Measurements from ENCODE around the gene SPINT3. TPM values are rescaled to one million over a fixed set of nuclear protein-coding genes. Genes with fewer than 3 reads are reported as not detected.

Gene SPINT3
- total and polyA plus RNA-seq, 2 donors (not counting 1 experiment from before 2014, with no cell fraction given): not detected

GRCh38 chr20:45552456-45552855 is 37.0 kb upstream of the SPINT3 start:
- Histone ChIP-seq H2AFZ (ENCODE audit: low read length) (no peak overlapping the region), H3K27me3 (ENCODE audit: control insufficient read depth, insufficient read depth, low read length) (no peaks in the 10 kb centered on the region), H3K4me3 (replicated peaks in 1 of 4; ENCODE audit: control extremely low read depth in 1 of 4, insufficient read depth in 1 of 4, low read depth in 3 of 4, low read length in 4 of 4) (no peak overlapping the region), H3K4me2 (ENCODE audit: extremely low read depth, insufficient read depth, low read length) (no peak overlapping the region), H3K27ac (ENCODE audit: insufficient read depth, low read length) (no peak overlapping the region), H3K9me3 (ENCODE audit: control insufficient read depth, insufficient read depth, low read depth, low read length) (no peaks in the 10 kb centered on the region), H4K20me1 (ENCODE audit: control insufficient read depth, extremely low read depth, insufficient read depth, low read length) (no peaks in the 10 kb centered on the region), H3K36me3 (ENCODE audit: control insufficient read depth, insufficient read depth, low read length) (no peaks in the 10 kb centered on the region), H3K9ac (ENCODE audit: insufficient read depth, low read length) (no peak overlapping the region), H3K79me2 (ENCODE audit: control insufficient read depth, insufficient read depth, low read length) (no peaks in the 10 kb centered on the region), H3K4me1 (ENCODE audit: control insufficient read depth, extremely low read depth, insufficient read depth, low read length) (no peaks in the 10 kb centered on the region)
- TF ChIP-seq CTCF (conservative IDR thresholded peaks at IDR 0.05 in 1 of 2, IDR thresholded peaks at IDR 0.05 in 1 of 2; ENCODE audit: low read depth in 1 of 2, low read length in 2 of 2) (no peak), EZH2 (IDR thresholded peaks at IDR 0.05; ENCODE audit: low read length, missing control alignments) (no peak)
- no peak for DNase-seq (ENCODE audit: low read depth in 2 of 2)

GRCh38 chr20:45550765-45551164 is 35.3 kb upstream of the SPINT3 start:
- TF ChIP-seq EZH2 (IDR thresholded peaks at IDR 0.05; ENCODE audit: low read length, missing control alignments): no peak
- no peak for TF ChIP-seq CTCF (conservative IDR thresholded peaks at IDR 0.05 in 1 of 2, IDR thresholded peaks at IDR 0.05 in 1 of 2; ENCODE audit: low read depth in 1 of 2, low read length in 2 of 2)
- H3K9me3 ChIP-seq (ENCODE audit: control insufficient read depth, insufficient read depth, low read depth, low read length): no peaks in the 10 kb centered on the region
- H3K27ac ChIP-seq (ENCODE audit: insufficient read depth, low read length): no peak overlapping the region
- no peaks in the 10 kb centered on the region for H3K79me2 ChIP-seq (ENCODE audit: control insufficient read depth, insufficient read depth, low read length)
- H3K36me3 ChIP-seq (ENCODE audit: control insufficient read depth, insufficient read depth, low read length): no peaks in the 10 kb centered on the region
- H3K4me1 ChIP-seq (ENCODE audit: control insufficient read depth, extremely low read depth, insufficient read depth, low read length): no peaks in the 10 kb centered on the region
- H3K4me2 ChIP-seq (ENCODE audit: extremely low read depth, insufficient read depth, low read length): no peak overlapping the region
- no peaks in the 10 kb centered on the region for H4K20me1 ChIP-seq (ENCODE audit: control insufficient read depth, extremely low read depth, insufficient read depth, low read length)
- H2AFZ ChIP-seq (ENCODE audit: low read length): no peak overlapping the region
- DNase-seq (ENCODE audit: low read depth in 2 of 2): no peak
- H3K4me3 ChIP-seq (replicated peaks in 1 of 4; ENCODE audit: control extremely low read depth in 1 of 4, insufficient read depth in 1 of 4, low read depth in 3 of 4, low read length in 4 of 4): no peak overlapping the region
- no peaks in the 10 kb centered on the region for H3K27me3 ChIP-seq (ENCODE audit: control insufficient read depth, insufficient read depth, low read length)
- H3K9ac ChIP-seq (ENCODE audit: insufficient read depth, low read length): no peak overlapping the region

GRCh38 chr20:45548410-45548809 is 33.0 kb upstream of the SPINT3 start:
- H3K36me3 ChIP-seq (ENCODE audit: control insufficient read depth, insufficient read depth, low read length): no peaks in the 10 kb centered on the region
- no peak overlapping the region for H3K9ac ChIP-seq (ENCODE audit: insufficient read depth, low read length)
- H3K4me3 ChIP-seq (replicated peaks in 1 of 4; ENCODE audit: control extremely low read depth in 1 of 4, insufficient read depth in 1 of 4, low read depth in 3 of 4, low read length in 4 of 4): no peak overlapping the region
- H3K27ac ChIP-seq (ENCODE audit: insufficient read depth, low read length): no peak overlapping the region
- H3K4me1 ChIP-seq (ENCODE audit: control insufficient read depth, extremely low read depth, insufficient read depth, low read length): no peaks in the 10 kb centered on the region
- no peaks in the 10 kb centered on the region for H4K20me1 ChIP-seq (ENCODE audit: control insufficient read depth, extremely low read depth, insufficient read depth, low read length)
- H3K4me2 ChIP-seq (ENCODE audit: extremely low read depth, insufficient read depth, low read length): no peak overlapping the region
- no peak for DNase-seq (ENCODE audit: low read depth in 2 of 2)
- no peaks in the 10 kb centered on the region for H3K27me3 ChIP-seq (ENCODE audit: control insufficient read depth, insufficient read depth, low read length)
- no peaks in the 10 kb centered on the region for H3K9me3 ChIP-seq (ENCODE audit: control insufficient read depth, insufficient read depth, low read depth, low read length)
- H2AFZ ChIP-seq (ENCODE audit: low read length): no peak overlapping the region
- TF ChIP-seq CTCF (conservative IDR thresholded peaks at IDR 0.05 in 1 of 2, IDR thresholded peaks at IDR 0.05 in 1 of 2; ENCODE audit: low read depth in 1 of 2, low read length in 2 of 2) (no peak), EZH2 (IDR thresholded peaks at IDR 0.05; ENCODE audit: low read length, missing control alignments) (no peak)
- H3K79me2 ChIP-seq (ENCODE audit: control insufficient read depth, insufficient read depth, low read length): no peaks in the 10 kb centered on the region

Data from fibroblast of lung (primary cell).